Activated CD8-positive, alpha-beta memory T cell treated with anti-CD3 and anti-CD28 coated beads for 24 hours (primary cell): Measurements from ENCODE around the gene FRAS1.
"Not testable (repeated sequence)": the region's sequence is repeated elsewhere in the genome, so short reads cannot be mapped to it uniquely, and the experiment has no call there.

Experiments
- DNase-seq: peaks from one replicate; pipeline ENCODE4 v3.0.0-alpha.2; 2020

Gene FRAS1

DNA sequence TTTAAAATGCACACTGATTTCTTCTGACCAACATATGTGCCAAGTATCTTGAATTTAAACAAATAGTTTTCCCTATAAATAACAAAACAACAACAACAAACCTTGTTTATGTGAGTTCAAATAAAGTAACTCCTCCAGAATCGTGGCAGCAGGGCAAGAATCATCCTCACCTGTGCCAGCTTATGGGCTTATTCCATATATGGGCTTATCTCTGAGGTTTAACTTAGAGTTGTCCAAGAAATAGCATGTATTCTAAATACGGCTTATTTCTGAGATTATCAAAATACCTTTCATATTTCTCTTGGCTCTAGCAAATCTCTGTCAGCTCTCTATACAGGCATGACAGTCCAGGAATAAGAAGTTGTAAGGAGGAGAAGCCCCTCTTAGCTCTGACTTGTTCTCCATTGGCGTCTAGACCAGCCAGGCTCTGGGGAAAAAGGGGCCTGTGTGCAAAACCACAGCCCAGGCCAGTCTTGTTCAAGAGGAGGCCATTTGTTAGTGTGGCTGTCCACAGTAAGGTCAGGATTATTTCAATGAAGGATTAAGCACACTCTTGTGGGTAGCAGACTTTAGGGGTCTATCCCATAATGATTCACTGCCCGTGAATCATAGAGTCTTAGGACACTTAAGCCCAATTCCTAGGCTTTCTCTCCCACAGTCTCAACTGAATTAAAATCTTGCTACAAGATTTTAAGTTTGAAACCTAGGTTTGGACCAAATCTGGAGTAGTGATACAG lies 63.2 kb downstream of the FRAS1 start:
- no peak for DNase-seq

DNA sequence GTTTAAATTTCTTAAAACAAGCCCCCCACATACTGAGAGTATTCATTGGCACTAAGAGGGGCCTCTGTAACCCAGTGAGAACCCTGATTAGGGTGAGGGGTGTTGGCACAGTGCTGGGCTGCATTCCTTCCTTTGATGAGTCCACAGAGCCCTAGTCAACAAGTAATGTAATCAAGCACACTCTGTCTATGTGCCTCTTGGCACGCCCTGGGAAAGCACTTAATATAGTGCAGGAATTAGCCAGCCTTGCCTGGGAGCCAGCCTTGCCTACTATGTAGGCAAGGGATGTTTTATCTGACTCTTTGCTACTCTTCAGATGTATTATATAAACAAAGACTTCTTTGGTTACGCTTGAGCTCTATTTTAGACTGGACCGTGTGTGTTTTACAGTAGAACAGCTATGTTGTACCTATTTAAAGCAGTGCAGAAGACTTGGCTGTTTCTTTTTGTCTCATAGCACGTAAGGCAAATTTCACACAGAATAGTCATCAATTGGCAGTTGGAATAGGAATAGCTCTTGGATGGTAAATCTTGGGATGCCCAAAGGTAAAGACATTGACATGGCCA lies 64.3 kb downstream of the FRAS1 start:
- no peak for DNase-seq

DNA sequence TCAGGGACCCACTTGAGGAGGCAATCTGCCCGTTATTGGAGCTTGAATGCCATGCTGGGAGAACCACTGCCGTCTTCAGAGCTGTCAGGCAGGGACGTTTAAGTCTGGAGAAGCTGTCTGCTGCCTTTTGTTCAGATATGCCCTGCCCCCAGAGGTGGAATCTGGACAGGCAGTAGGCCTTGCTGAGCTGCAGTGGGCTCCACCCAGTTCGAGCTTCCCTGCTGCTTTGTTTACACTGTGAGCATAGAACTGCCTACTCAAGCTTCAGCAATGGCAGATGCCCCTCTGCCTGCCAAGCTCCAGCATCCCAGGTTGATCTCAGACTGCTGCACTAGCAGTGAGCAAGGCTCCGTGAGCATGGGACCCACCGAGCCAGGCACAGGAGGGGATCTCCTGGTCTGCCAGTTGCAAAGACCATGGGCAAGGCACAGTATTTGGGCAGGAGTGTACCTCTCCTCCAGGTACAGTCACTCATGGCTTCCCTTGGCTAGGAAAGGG lies 68.8 kb downstream of the FRAS1 start:
- not testable (repeated sequence) for DNase-seq

- no peak for DNase-seq
Measured at GRCh38 chr4:78129383-78130108, 72.4 kb downstream of the FRAS1 start.

- DNase-seq = no peak
Measured at GRCh38 chr4:78131403-78131802, 74.3 kb downstream of the FRAS1 start.

- no peak for DNase-seq
Measured at GRCh38 chr4:78136109-78137081, 79.3 kb downstream of the FRAS1 start.

DNA sequence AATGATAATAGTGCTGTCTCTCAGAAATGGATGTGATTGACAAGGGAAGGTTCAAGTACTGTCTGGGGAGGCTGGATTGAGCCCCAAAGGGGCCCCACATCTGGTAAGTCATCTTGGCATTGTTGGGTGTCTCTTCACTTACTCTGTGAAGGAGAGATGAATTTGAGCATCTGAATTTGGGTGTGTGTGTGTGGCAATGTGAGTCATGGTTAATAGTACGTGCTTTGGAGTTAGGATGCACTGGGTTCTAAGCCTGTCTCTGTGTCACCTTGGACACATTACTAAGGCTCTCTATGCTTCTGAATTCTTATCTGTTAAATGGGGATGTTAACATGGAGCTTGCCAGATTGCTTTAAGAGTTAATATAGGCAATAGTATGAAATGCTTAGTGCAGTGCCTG lies 80.4 kb downstream of the FRAS1 start:
- DNase-seq = no peak

- no peak for DNase-seq
Measured at GRCh38 chr4:78138252-78138651, 81.1 kb downstream of the FRAS1 start.

DNA sequence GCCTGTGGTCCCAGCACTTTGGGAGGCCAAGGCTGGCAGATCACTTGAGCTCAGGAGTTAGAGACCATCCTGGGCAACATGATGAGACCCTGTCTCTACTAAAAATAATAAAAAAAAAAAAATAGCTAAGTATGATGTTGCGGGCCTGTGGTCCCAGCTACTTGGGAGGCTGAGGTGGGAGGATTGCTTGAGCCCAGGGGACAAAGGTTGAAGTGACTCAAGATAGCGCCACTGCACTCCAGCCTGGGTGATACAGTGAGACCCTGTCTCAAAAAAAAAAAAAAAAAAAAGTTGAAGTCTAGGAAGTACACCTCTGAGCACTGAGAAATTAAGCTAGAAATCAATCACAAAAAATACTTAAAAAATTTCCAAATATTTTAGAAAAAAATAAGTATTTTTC lies 86.5 kb downstream of the FRAS1 start:
- DNase-seq = no peak

GRCh38 chr4:78145008-78145407 lies 87.9 kb downstream of the FRAS1 start:
- no peak for DNase-seq

DNA sequence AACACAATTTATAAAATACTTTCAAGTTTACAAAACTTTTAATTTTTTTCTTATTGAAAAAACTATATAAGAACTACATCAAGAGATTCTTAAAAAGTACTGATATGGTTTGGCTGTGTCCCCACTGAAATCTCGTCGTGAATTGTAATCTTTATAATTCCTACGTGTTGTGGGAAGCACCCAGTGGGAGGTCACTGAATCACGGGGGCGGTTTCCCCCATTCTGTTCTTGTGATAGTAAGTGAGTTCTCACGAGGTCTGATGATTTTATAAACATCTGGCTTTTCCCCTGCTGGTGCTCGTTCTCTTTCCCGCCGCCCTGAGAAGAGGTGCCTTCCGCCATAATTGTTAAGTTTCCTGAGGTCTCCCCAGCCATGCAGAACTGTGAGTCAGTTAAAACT lies 88.5 kb downstream of the FRAS1 start:
- no peak for DNase-seq

DNA sequence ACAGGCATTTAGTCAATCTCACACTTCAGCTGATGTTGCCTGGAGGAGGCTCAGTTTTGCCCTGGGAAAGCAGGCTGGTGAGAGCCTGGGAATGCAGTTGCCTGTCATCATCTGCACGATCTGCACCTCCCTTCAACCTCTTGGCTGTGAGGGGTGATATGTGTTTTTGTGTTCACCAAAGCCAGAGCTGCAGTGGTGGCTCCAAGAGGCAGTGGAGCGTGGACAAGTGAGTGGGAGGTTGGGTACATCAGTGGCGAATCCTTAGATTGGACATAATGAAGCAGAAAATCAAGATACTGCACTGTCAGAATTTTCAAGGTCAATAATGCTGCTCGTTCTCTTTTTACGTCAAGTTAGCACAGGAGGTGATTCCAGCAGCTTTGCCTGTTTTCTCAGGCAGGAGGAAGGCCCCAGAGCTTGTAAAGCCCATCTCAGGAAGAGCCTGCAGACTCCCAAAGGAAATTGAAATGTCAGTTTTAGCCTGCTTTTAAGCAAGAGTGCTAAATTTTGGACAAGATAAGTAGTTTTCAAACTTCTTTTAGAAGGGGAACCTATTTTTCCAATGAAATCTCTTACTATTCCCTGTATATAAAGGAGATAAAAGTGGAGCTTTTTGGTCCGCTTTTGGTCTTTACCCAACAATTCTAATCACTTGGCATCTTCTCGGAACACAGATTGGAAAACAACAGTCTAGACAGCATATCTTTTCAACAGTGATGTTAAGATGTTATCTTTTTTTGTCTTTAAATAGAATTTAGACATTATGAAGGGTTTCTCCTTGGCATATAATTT lies 92.8 kb downstream of the FRAS1 start:
- DNase-seq = no peak

DNA sequence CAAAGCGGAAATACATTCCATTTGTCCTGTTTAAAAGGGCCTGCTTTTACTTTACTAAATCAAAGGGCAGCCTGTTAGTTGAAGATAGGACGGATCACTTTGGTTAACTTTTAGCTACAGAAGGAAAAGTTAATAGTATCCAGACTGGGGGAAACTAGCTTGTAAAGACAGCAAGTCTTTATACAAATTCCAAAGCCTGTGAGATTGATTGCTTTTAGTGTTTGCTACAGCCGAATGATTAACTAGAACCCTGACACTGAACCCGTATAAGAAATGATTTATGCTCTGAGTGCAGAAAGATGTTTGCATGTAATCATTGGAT lies 93.4 kb downstream of the FRAS1 start:
- DNase-seq = no peak

GRCh38 chr4:78152795-78153194 lies 95.7 kb downstream of the FRAS1 start:
- no peak for DNase-seq

GRCh38 chr4:78154972-78155590 lies 98.0 kb downstream of the FRAS1 start:
- no peak for DNase-seq

DNA sequence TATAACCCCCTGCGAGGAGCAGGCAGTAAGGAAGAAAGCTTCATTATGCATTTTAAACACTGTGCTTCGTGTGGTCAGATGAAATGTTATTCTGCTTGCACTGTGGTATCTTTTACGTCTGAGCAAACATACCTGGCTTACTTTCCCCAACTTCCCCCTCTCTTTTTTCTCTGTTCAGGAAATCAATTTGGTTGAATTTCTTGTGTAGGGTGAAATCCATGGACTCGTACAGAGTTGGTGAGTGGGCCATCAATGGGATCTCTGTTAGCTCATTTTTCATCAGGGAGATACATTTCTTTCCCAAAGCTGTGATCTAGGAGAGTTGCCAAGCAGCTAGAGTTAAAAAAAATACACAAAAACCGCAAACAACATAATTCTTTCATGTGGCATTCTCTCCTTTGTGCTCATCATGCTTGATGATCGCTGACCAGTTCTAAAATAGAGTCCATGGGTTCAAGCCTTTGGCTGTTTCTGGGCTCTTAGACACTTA lies 98.5 kb downstream of the FRAS1 start:
- no peak for DNase-seq

GRCh38 chr4:78156520-78156919 lies 99.4 kb downstream of the FRAS1 start:
- no peak for DNase-seq

DNA sequence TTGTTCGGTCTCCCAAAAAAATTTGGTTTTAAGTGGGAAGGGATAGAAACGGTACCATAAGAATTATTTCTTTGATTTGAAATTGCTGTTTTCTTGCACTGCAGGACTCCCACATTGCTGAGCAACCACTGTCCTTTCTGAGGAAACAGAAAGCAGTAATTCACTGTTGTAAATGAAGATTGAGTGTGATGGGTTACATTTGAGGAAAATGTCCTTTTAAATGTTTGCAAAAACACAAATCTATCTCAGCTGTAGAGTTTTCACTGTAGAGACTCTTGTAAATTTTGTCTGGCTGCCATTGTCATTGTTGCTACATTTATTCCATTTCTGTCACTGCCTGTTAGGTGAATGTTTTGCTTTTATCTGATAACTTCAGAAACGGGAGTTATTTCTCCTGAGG lies 105.2 kb downstream of the FRAS1 start:
- no peak for DNase-seq

GRCh38 chr4:78162821-78163220 lies 105.7 kb downstream of the FRAS1 start:
- DNase-seq = no peak

- no peak for DNase-seq
Measured at GRCh38 chr4:78165758-78166157, 108.6 kb downstream of the FRAS1 start.

GRCh38 chr4:78166622-78167021 lies 109.5 kb downstream of the FRAS1 start:
- no peak for DNase-seq

DNA sequence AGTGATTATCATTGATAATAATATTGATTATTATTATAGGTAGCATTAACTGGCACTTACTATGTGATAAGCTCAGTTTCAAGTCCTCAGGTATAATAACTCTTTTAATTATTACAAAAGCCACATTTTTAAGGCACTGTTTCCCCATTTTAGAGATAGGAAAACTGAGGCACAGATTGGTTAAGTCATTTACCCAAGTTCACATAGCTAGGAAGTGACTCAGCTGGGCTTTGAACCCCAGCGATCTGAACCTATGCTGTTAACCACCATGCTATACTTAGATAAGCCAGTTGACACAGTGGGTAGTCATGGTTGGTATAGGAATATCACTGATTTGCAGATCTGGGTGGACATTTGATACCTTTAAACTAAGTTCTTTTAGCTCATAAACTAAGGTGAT lies 110.4 kb downstream of the FRAS1 start:
- DNase-seq = no peak
